Liver (tissue), 9 donors: ENCODE measurements around the gene CACNA1C. TPM values are rescaled to one million over a fixed set of nuclear protein-coding genes. Genes with fewer than 3 reads are reported as not detected.

Source experiments
- DNase-seq: peaks from one replicate; pipeline ENCODE4 v3.0.0-alpha.2; 2017; ENCODE audit warnings: low spot score
- H3K27ac ChIP-seq, 2 donors: one replicate each; pipeline ENCODE4 v1.7.0; 2013; ENCODE audit warnings: inconsistent platforms in 2 of 2, low read length in 2 of 2, control low read depth in 1 of 2, low read depth in 1 of 2, mild to moderate bottlenecking in 1 of 2
- H3K27me3 ChIP-seq, 4 donors: one replicate each; pipeline versions ENCODE4 v1.6.1 to v1.7.0; 2013; ENCODE audit warnings: low read length in 3 of 4, inconsistent platforms in 1 of 4, mild to moderate bottlenecking in 1 of 4, moderate library complexity in 1 of 4; ENCODE audit not compliant: control insufficient read depth in 4 of 4, insufficient read depth in 4 of 4
- H3K36me3 ChIP-seq, 4 donors: one replicate each; pipeline versions ENCODE4 v1.6.1 to v1.7.0; 2013; ENCODE audit warnings: low read length in 3 of 4, mild to moderate bottlenecking in 3 of 4, low read depth in 1 of 4, moderate library complexity in 1 of 4; ENCODE audit not compliant: control insufficient read depth in 4 of 4, insufficient read depth in 3 of 4
- H3K4me1 ChIP-seq, 4 donors: one replicate each; pipeline versions ENCODE4 v1.6.1 to v1.7.0; 2013; ENCODE audit warnings: low read length in 3 of 4, mild to moderate bottlenecking in 3 of 4, moderate library complexity in 1 of 4; ENCODE audit not compliant: control insufficient read depth in 4 of 4, insufficient read depth in 4 of 4
- H3K4me3 ChIP-seq, 3 donors: one replicate each; pipeline versions ENCODE4 v1.6.1 to v1.7.0; 2013; ENCODE audit warnings: low read length in 3 of 3, control low read depth in 1 of 3, low read depth in 1 of 3, mild to moderate bottlenecking in 1 of 3
- H3K9ac ChIP-seq, 2 donors: one replicate each; pipeline ENCODE4 v1.7.0; 2013; ENCODE audit warnings: low read length in 2 of 2, mild to moderate bottlenecking in 2 of 2, moderate library complexity in 2 of 2, control low read depth in 1 of 2, low read depth in 1 of 2
- H3K9me3 ChIP-seq, 4 donors: one replicate each; pipeline versions ENCODE4 v1.6.1 to v1.7.0; 2013; ENCODE audit warnings: low read length in 3 of 4; ENCODE audit not compliant: control insufficient read depth in 4 of 4
- ATF3 ChIP-seq: IDR thresholded peaks from 2 replicates; pipeline ENCODE4 v1.6.1; 2016; ENCODE audit warnings: antibody characterized with exemption
- EGR1 ChIP-seq, 2 donors: IDR thresholded peaks; 2 replicates each; pipeline ENCODE4 v1.6.1; 2016 to 2018; ENCODE audit warnings: antibody characterized with exemption in 2 of 2, low read depth in 2 of 2
- FOXA1 ChIP-seq: IDR thresholded peaks from 2 replicates; pipeline ENCODE4 v1.6.1; 2016; ENCODE audit warnings: antibody characterized with exemption
- FOXA2 ChIP-seq: IDR thresholded peaks from 2 replicates; pipeline ENCODE4 v1.6.1; 2016; ENCODE audit warnings: antibody characterized with exemption
- GABPA ChIP-seq, 2 donors: IDR thresholded peaks in 1 of 2; conservative IDR thresholded peaks in 1 of 2; 2 replicates each; pipeline ENCODE4 v1.6.1; 2016; ENCODE audit warnings: antibody characterized with exemption in 2 of 2, mild to moderate bottlenecking in 1 of 2, moderate library complexity in 1 of 2
- HNF4A ChIP-seq, 2 donors: conservative IDR thresholded peaks; 2 replicates each; pipeline ENCODE4 v1.6.1; 2016; ENCODE audit warnings: antibody characterized with exemption in 2 of 2, mild to moderate bottlenecking in 2 of 2
- HNF4G ChIP-seq: IDR thresholded peaks from 2 replicates; pipeline ENCODE4 v1.6.1; 2016; ENCODE audit warnings: antibody characterized with exemption
- JUND ChIP-seq, 2 donors: IDR thresholded peaks; 2 replicates each; pipeline ENCODE4 v1.6.1; 2016; ENCODE audit warnings: antibody characterized with exemption in 2 of 2
- NR2F2 ChIP-seq: IDR thresholded peaks from 2 replicates; pipeline ENCODE4 v1.6.1; 2016; ENCODE audit warnings: antibody characterized with exemption
- RAD21 ChIP-seq, 2 donors: IDR thresholded peaks; 2 replicates each; pipeline ENCODE4 v1.6.1; 2016; ENCODE audit warnings: antibody characterized with exemption in 2 of 2, mild to moderate bottlenecking in 2 of 2
- RXRA ChIP-seq, 2 donors: IDR thresholded peaks; 2 replicates each; pipeline ENCODE4 v1.6.1; 2017 to 2018; ENCODE audit warnings: antibody characterized with exemption in 2 of 2, mild to moderate bottlenecking in 1 of 2
- TAF1 ChIP-seq: conservative IDR thresholded peaks from 2 replicates; pipeline ENCODE4 v1.6.1; 2016; ENCODE audit warnings: antibody characterized with exemption, mild to moderate bottlenecking
- YY1 ChIP-seq: IDR thresholded peaks from 2 replicates; pipeline ENCODE4 v1.6.1; 2016; ENCODE audit warnings: antibody characterized with exemption, mild to moderate bottlenecking
- WGBS: extraction: QIAGEN DNeasy Blood & Tissue Kit; methylation state at CpG from one replicate; pipeline ENCODE4 v1.1.7; 2013; 5-methylcytosine and 5-hydroxymethylcytosine counted together
- polyA plus RNA-seq, 2 donors: library from polyadenylated mRNA; stranded (reverse) in 1 of 2; unstranded in 1 of 2; fragments of 200-250 nt in 1 of 2; fragments of >200 nt in 1 of 2; fragmentation: Nextera tagmentation in 1 of 2; extraction: Ambion mirVana in 1 of 2; gene quantifications; one replicate each; pipeline versions ENCODE4 v1.2.1 to v1.2.3, GENCODE V29; 2013 to 2015
- total RNA-seq, 2 donors: library from RNA; depleted of rRNA; stranded (reverse); fragments of >200 nt; gene quantifications; one replicate each; pipeline ENCODE4 v1.2.3, GENCODE V29; 2014
- TF ChIP-seq, protein P1 (sequence below): fragments of 150-350 bp; IDR thresholded peaks from 2 replicates; pipeline ENCODE4 v1.5.1; 2017; ENCODE audit warnings: improper control_type of control experiment, low read depth, low read length; ENCODE audit not compliant: missing input control
- TF ChIP-seq, protein P2 (sequence below): IDR thresholded peaks from 2 replicates; pipeline ENCODE4 v1.6.1; 2016; ENCODE audit warnings: antibody characterized with exemption, mild to moderate bottlenecking
- TF ChIP-seq, protein P3 (sequence below): IDR thresholded peaks from 2 replicates; pipeline ENCODE4 v1.6.1; 2016; ENCODE audit warnings: antibody characterized with exemption
- donor health status: healthy.
- donor health status: healthy.
- donor health status: healthy.
- donor health status: healthy.
- donor health status: healthy.

The CACNA1C gene
- total and polyA plus RNA-seq, 4 donors = 0.23 to 1.9 (median 0.41) TPM

- H3K27me3 ChIP-seq = peaks cover 0 to 4% (median 0%) of the 10 kb centered on the region in 4 donors
- no peaks in the 10 kb centered on the region for H3K36me3 ChIP-seq
- no peak for DNase-seq
- no peak overlapping the region for H3K4me3 ChIP-seq
- no peaks in the 10 kb centered on the region for H3K4me1 ChIP-seq
- 89% methylated on average over 1 of the region's 1 CpG for WGBS
- TF ChIP-seq FOXA2 (no peak), HNF4G (no peak), TAF1 (no peak), NR2F2 (no peak)
- TF ChIP-seq, protein P1, sequence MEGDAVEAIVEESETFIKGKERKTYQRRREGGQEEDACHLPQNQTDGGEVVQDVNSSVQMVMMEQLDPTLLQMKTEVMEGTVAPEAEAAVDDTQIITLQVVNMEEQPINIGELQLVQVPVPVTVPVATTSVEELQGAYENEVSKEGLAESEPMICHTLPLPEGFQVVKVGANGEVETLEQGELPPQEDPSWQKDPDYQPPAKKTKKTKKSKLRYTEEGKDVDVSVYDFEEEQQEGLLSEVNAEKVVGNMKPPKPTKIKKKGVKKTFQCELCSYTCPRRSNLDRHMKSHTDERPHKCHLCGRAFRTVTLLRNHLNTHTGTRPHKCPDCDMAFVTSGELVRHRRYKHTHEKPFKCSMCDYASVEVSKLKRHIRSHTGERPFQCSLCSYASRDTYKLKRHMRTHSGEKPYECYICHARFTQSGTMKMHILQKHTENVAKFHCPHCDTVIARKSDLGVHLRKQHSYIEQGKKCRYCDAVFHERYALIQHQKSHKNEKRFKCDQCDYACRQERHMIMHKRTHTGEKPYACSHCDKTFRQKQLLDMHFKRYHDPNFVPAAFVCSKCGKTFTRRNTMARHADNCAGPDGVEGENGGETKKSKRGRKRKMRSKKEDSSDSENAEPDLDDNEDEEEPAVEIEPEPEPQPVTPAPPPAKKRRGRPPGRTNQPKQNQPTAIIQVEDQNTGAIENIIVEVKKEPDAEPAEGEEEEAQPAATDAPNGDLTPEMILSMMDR = no peak
- H3K9ac ChIP-seq = no peak overlapping the region
- peaks cover 0 to 5% (median 0%) of the 10 kb centered on the region in 4 donors for H3K9me3 ChIP-seq
- H3K27ac ChIP-seq = no peak overlapping the region
Measured at GRCh38 chr12:2083008-2083407, 30.2 kb downstream of the CACNA1C start.

GRCh38 chr12:2083561-2083960 lies 30.8 kb downstream of the CACNA1C start:
- TF ChIP-seq FOXA2 (no peak), RAD21 (IDR thresholded peaks at IDR 0.05) (no peak), GABPA (IDR thresholded peaks at IDR 0.05 in 1 of 2, conservative IDR thresholded peaks at IDR 0.05 in 1 of 2) (no peak), JUND (IDR thresholded peaks at IDR 0.05) (no peak), HNF4A (conservative IDR thresholded peaks at IDR 0.05) (no peak), TAF1 (no peak), HNF4G (no peak), NR2F2 (no peak), RXRA (IDR thresholded peaks at IDR 0.05) (no peak), ATF3 (no peak), EGR1 (IDR thresholded peaks at IDR 0.05; ENCODE audit: low read depth in 2 of 2) (no peak), FOXA1 (no peak), YY1 (no peak)
- TF ChIP-seq, protein P2, sequence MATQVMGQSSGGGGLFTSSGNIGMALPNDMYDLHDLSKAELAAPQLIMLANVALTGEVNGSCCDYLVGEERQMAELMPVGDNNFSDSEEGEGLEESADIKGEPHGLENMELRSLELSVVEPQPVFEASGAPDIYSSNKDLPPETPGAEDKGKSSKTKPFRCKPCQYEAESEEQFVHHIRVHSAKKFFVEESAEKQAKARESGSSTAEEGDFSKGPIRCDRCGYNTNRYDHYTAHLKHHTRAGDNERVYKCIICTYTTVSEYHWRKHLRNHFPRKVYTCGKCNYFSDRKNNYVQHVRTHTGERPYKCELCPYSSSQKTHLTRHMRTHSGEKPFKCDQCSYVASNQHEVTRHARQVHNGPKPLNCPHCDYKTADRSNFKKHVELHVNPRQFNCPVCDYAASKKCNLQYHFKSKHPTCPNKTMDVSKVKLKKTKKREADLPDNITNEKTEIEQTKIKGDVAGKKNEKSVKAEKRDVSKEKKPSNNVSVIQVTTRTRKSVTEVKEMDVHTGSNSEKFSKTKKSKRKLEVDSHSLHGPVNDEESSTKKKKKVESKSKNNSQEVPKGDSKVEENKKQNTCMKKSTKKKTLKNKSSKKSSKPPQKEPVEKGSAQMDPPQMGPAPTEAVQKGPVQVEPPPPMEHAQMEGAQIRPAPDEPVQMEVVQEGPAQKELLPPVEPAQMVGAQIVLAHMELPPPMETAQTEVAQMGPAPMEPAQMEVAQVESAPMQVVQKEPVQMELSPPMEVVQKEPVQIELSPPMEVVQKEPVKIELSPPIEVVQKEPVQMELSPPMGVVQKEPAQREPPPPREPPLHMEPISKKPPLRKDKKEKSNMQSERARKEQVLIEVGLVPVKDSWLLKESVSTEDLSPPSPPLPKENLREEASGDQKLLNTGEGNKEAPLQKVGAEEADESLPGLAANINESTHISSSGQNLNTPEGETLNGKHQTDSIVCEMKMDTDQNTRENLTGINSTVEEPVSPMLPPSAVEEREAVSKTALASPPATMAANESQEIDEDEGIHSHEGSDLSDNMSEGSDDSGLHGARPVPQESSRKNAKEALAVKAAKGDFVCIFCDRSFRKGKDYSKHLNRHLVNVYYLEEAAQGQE = no peak
- TF ChIP-seq, protein P1 = no peak
- TF ChIP-seq, protein P3, sequence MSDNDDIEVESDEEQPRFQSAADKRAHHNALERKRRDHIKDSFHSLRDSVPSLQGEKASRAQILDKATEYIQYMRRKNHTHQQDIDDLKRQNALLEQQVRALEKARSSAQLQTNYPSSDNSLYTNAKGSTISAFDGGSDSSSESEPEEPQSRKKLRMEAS = no peak
- H3K27ac ChIP-seq = no peak overlapping the region
- 56% methylated on average over 1 of the region's 1 CpG for WGBS
- no peaks in the 10 kb centered on the region for H3K36me3 ChIP-seq
- peaks cover 0 to 4% (median 0%) of the 10 kb centered on the region in 4 donors for H3K27me3 ChIP-seq
- no peaks in the 10 kb centered on the region for H3K4me1 ChIP-seq
- no peak overlapping the region for H3K9ac ChIP-seq
- no peak for DNase-seq
- peaks cover 0 to 5% (median 0%) of the 10 kb centered on the region in 4 donors for H3K9me3 ChIP-seq
- H3K4me3 ChIP-seq = no peak overlapping the region
